ENCODE results near the gene ATP8A1. TPM values are rescaled to one million over a fixed set of nuclear protein-coding genes. Genes with fewer than 3 reads are reported as not detected.
A peak's percentile ranks its signal among the peaks of the same experiment; 100 is the strongest.

Gene ATP8A1
- total RNA-seq, 1 donor from 2014 or later = 11.6 TPM

GRCh38 chr4:42641656-42642055 lies 15.2 kb downstream of the ATP8A1 start:
- Mint-ChIP-seq H3K4me3 (no peak overlapping the region), H3K9me3 (no peaks in the 10 kb centered on the region), H3K4me1 (ENCODE audit: unreplicated experiment) (peaks cover 7% of the 10 kb centered on the region), H3K27me3 (peaks cover 3% of the 10 kb centered on the region), H3K36me3 (no peaks in the 10 kb centered on the region), H3K27ac (peak overlapping the region; percentile 73)
- TF ChIP-seq CTCF (conservative IDR thresholded peaks at IDR 0.05) = no peak
- no peak for DNase-seq (ENCODE audit: extremely low spot score, unreplicated experiment)

GRCh38 chr4:42641161-42641560 lies 15.7 kb downstream of the ATP8A1 start:
- H3K27ac Mint-ChIP-seq = peak overlapping the region; percentile 73
- H3K4me1 Mint-ChIP-seq (ENCODE audit: unreplicated experiment) = peaks cover 7% of the 10 kb centered on the region
- TF ChIP-seq CTCF (conservative IDR thresholded peaks at IDR 0.05) = no peak
- H3K27me3 Mint-ChIP-seq = peaks cover 3% of the 10 kb centered on the region
- H3K36me3 Mint-ChIP-seq = no peaks in the 10 kb centered on the region
- DNase-seq (ENCODE audit: extremely low spot score, unreplicated experiment) = no peak
- no peaks in the 10 kb centered on the region for H3K9me3 Mint-ChIP-seq
- no peak overlapping the region for H3K4me3 Mint-ChIP-seq

- Mint-ChIP-seq H3K36me3 (no peaks in the 10 kb centered on the region), H3K9me3 (no peaks in the 10 kb centered on the region), H3K27ac (peak overlapping the region; percentile 73), H3K27me3 (peaks cover 3% of the 10 kb centered on the region), H3K4me3 (no peak overlapping the region), H3K4me1 (ENCODE audit: unreplicated experiment) (peaks cover 7% of the 10 kb centered on the region)
- no peak for DNase-seq (ENCODE audit: extremely low spot score, unreplicated experiment)
- no peak for TF ChIP-seq CTCF (conservative IDR thresholded peaks at IDR 0.05)
Observed at GRCh38 chr4:42640613-42641012, 16.3 kb downstream of the ATP8A1 start.

DNA sequence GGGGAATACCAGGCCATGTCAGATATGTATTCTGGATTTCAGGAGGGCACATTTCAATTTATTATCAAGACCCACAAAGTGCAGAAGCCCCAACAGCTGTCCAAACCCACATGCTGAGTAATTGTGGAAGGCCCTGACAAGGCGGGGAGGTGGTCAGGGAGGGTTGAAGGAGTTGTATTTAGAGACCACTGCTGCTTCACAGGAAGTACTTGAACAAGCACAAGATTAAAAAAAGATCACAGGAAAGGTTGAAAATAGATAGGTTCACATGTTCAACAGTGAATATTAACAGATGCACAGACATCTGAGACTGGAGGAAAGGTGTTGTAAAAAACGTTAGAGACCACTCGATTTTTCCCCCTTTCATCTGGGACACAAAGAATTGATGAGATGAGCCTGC lies 17.9 kb downstream of the ATP8A1 start:
- TF ChIP-seq CTCF (conservative IDR thresholded peaks at IDR 0.05) = no peak
- Mint-ChIP-seq H3K36me3 (no peaks in the 10 kb centered on the region), H3K27me3 (peaks cover 3% of the 10 kb centered on the region), H3K9me3 (no peaks in the 10 kb centered on the region), H3K4me1 (ENCODE audit: unreplicated experiment) (peaks cover 7% of the 10 kb centered on the region), H3K27ac (no peak overlapping the region), H3K4me3 (no peak overlapping the region)
- DNase-seq (ENCODE audit: extremely low spot score, unreplicated experiment) = no peak

- no peak for DNase-seq (ENCODE audit: extremely low spot score, unreplicated experiment)
- Mint-ChIP-seq H3K9me3 (no peaks in the 10 kb centered on the region), H3K27ac (no peak overlapping the region), H3K27me3 (peaks cover 3% of the 10 kb centered on the region), H3K4me3 (no peak overlapping the region), H3K4me1 (ENCODE audit: unreplicated experiment) (peaks cover 7% of the 10 kb centered on the region), H3K36me3 (no peaks in the 10 kb centered on the region)
- TF ChIP-seq CTCF (conservative IDR thresholded peaks at IDR 0.05) = no peak
Observed at GRCh38 chr4:42638321-42638720, 18.6 kb downstream of the ATP8A1 start.

DNA sequence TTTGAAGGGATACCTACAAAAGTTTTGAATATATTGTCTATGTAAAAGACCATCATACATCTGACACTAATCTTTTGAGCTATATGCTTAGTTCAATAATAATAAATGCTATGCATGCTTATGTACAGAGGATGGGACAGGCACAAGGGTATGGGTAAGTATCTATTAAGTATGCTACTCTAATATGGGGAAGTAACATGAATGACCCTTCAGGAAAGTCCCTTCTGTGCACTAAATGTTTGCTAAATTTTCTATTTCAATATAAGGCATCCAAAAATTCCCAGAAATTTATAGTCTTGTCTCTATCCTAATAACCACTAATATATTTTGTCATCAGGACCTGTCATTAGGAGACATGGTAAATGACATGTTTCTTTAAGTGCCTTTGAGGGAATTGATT lies 19.0 kb downstream of the ATP8A1 start:
- H3K4me1 Mint-ChIP-seq (ENCODE audit: unreplicated experiment) = peaks cover 7% of the 10 kb centered on the region
- H3K27me3 Mint-ChIP-seq = peaks cover 3% of the 10 kb centered on the region
- H3K4me3 Mint-ChIP-seq = no peak overlapping the region
- no peak for DNase-seq (ENCODE audit: extremely low spot score, unreplicated experiment)
- TF ChIP-seq CTCF (conservative IDR thresholded peaks at IDR 0.05) = no peak
- H3K9me3 Mint-ChIP-seq = no peaks in the 10 kb centered on the region
- no peak overlapping the region for H3K27ac Mint-ChIP-seq
- H3K36me3 Mint-ChIP-seq = no peaks in the 10 kb centered on the region

All from type B pancreatic cell (in vitro differentiated cells).